ENCODE measurements around the gene GDPD5.

DNA sequence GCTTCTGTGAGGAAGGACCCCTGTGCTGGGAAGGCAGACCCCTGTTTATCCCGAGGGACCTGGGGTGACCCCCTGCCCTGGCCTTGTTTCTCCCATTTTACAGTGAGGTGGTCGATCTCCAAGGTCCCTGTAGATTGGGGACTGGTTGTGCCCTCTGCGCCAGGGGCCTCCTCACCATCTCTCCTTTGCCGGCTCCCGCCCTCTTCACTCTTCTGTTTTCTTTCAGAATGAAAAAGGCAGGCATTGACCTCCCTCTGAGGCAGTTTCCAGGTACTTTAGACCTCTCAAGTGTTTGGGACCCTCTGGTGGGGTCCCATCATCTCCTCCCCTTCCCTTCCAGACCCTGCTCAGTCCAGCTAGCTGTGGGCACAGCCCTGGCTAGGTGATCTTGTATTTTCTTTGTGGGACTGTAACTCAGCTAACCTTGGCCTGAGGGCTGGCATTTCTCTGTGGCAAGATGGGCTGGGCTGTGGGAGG is 37.8 kb upstream of the GDPD5 start:
- TF ChIP-seq, protein P1, sequence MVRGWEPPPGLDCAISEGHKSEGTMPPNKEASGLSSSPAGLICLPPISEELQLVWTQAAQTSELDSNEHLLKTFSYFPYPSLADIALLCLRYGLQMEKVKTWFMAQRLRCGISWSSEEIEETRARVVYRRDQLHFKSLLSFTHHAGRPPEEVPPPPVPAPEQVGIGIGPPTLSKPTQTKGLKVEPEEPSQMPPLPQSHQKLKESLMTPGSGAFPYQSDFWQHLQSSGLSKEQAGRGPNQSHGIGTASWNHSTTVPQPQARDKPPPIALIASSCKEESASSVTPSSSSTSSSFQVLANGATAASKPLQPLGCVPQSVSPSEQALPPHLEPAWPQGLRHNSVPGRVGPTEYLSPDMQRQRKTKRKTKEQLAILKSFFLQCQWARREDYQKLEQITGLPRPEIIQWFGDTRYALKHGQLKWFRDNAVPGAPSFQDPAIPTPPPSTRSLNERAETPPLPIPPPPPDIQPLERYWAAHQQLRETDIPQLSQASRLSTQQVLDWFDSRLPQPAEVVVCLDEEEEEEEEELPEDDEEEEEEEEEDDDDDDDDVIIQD (CRISPR knock-in tag; IDR thresholded peaks at IDR 0.05): no peak
- TF ChIP-seq KAT2B (IDR thresholded peaks at IDR 0.05; ENCODE audit: low read depth, low read length): no peak
- no peak for TF ChIP-seq POLR2AphosphoS5 (IDR thresholded peaks at IDR 0.05; ENCODE audit: control insufficient read depth, insufficient read depth, low read depth, low read length)
- TF ChIP-seq, protein P2, sequence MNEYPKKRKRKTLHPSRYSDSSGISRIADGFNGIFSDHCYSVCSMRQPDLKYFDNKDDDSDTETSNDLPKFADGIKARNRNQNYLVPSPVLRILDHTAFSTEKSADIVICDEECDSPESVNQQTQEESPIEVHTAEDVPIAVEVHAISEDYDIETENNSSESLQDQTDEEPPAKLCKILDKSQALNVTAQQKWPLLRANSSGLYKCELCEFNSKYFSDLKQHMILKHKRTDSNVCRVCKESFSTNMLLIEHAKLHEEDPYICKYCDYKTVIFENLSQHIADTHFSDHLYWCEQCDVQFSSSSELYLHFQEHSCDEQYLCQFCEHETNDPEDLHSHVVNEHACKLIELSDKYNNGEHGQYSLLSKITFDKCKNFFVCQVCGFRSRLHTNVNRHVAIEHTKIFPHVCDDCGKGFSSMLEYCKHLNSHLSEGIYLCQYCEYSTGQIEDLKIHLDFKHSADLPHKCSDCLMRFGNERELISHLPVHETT (CRISPR knock-in tag; conservative IDR thresholded peaks at IDR 0.05 in 1 of 2, IDR thresholded peaks at IDR 0.05 in 1 of 2): no peak
- TF ChIP-seq, protein P3, sequence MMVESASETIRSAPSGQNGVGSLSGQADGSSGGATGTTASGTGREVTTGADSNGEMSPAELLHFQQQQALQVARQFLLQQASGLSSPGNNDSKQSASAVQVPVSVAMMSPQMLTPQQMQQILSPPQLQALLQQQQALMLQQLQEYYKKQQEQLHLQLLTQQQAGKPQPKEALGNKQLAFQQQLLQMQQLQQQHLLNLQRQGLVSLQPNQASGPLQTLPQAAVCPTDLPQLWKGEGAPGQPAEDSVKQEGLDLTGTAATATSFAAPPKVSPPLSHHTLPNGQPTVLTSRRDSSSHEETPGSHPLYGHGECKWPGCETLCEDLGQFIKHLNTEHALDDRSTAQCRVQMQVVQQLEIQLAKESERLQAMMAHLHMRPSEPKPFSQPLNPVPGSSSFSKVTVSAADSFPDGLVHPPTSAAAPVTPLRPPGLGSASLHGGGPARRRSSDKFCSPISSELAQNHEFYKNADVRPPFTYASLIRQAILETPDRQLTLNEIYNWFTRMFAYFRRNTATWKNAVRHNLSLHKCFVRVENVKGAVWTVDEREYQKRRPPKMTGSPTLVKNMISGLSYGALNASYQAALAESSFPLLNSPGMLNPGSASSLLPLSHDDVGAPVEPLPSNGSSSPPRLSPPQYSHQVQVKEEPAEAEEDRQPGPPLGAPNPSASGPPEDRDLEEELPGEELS (CRISPR knock-in tag; IDR thresholded peaks at IDR 0.05; ENCODE audit: borderline replicate concordance): no peak
- no peak for TF ChIP-seq ZNF785 (CRISPR knock-in tag; IDR thresholded peaks at IDR 0.05)
- no peak for TF ChIP-seq EZH2 (IDR thresholded peaks at IDR 0.05; ENCODE audit: borderline replicate concordance, low read depth, low read length)
- TF ChIP-seq, protein P4, sequence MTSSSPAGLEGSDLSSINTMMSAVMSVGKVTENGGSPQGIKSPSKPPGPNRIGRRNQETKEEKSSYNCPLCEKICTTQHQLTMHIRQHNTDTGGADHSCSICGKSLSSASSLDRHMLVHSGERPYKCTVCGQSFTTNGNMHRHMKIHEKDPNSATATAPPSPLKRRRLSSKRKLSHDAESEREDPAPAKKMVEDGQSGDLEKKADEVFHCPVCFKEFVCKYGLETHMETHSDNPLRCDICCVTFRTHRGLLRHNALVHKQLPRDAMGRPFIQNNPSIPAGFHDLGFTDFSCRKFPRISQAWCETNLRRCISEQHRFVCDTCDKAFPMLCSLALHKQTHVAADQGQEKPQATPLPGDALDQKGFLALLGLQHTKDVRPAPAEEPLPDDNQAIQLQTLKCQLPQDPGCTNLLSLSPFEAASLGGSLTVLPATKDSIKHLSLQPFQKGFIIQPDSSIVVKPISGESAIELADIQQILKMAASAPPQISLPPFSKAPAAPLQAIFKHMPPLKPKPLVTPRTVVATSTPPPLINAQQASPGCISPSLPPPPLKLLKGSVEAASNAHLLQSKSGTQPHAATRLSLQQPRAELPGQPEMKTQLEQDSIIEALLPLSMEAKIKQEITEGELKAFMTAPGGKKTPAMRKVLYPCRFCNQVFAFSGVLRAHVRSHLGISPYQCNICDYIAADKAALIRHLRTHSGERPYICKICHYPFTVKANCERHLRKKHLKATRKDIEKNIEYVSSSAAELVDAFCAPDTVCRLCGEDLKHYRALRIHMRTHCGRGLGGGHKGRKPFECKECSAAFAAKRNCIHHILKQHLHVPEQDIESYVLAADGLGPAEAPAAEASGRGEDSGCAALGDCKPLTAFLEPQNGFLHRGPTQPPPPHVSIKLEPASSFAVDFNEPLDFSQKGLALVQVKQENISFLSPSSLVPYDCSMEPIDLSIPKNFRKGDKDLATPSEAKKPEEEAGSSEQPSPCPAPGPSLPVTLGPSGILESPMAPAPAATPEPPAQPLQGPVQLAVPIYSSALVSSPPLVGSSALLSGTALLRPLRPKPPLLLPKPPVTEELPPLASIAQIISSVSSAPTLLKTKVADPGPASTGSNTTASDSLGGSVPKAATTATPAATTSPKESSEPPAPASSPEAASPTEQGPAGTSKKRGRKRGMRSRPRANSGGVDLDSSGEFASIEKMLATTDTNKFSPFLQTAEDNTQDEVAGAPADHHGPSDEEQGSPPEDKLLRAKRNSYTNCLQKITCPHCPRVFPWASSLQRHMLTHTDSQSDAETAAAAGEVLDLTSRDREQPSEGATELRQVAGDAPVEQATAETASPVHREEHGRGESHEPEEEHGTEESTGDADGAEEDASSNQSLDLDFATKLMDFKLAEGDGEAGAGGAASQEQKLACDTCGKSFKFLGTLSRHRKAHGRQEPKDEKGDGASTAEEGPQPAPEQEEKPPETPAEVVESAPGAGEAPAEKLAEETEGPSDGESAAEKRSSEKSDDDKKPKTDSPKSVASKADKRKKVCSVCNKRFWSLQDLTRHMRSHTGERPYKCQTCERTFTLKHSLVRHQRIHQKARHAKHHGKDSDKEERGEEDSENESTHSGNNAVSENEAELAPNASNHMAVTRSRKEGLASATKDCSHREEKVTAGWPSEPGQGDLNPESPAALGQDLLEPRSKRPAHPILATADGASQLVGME (CRISPR knock-in tag; IDR thresholded peaks at IDR 0.05): no peak
